HepG2 (cell line): ENCODE results near the gene COL9A3. TPM values are rescaled to one million over a fixed set of nuclear protein-coding genes. Genes with fewer than 3 reads are reported as not detected.

Experiments used
- CREM ChIP-seq, 2 experiments: sonication (generic) in 1 of 2; formaldehyde crosslinking in 1 of 2; IDR thresholded peaks; 2 replicates each; pipeline versions ENCODE4 v1.4.0 to v1.6.1; 2016 to 2020; ENCODE audit warnings: antibody characterized with exemption in 1 of 2, mild to moderate bottlenecking in 1 of 2, missing genetic modification reagents in 1 of 2
- DBP ChIP-seq: sonication (generic); formaldehyde crosslinking; IDR thresholded peaks from 2 replicates; pipeline ENCODE4 v1.4.0; 2020; ENCODE audit warnings: missing genetic modification reagents; ENCODE audit errors: not compliant biosample characterization
- FIP1L1 ChIP-seq: fragments of 200-400 bp; formaldehyde crosslinking; IDR thresholded peaks from 2 replicates; pipeline ENCODE4 v1.6.1; 2018; ENCODE audit warnings: low read depth, mild to moderate bottlenecking, low read length, moderate library complexity, borderline replicate concordance; ENCODE audit not compliant: insufficient read depth
- FOXM1 ChIP-seq: sonication (generic); formaldehyde crosslinking; IDR thresholded peaks from 2 replicates; pipeline ENCODE4 v1.5.0; 2020; ENCODE audit warnings: missing genetic modification reagents
- HMG20A ChIP-seq: IDR thresholded peaks from 2 replicates; pipeline ENCODE4 v1.6.1; 2016; ENCODE audit warnings: borderline replicate concordance
- JUNB ChIP-seq: sonication (generic); formaldehyde crosslinking; IDR thresholded peaks from 2 replicates; pipeline ENCODE4 v1.8.0; 2022; ENCODE audit warnings: missing genetic modification reagents, mild to moderate bottlenecking, borderline replicate concordance
- KDM5B ChIP-seq: sonication (generic); formaldehyde crosslinking; IDR thresholded peaks from 2 replicates; pipeline ENCODE4 v1.4.0; 2020; ENCODE audit warnings: missing genetic modification reagents, mild to moderate bottlenecking, borderline replicate concordance
- MXI1 ChIP-seq: IDR thresholded peaks from 3 replicates; pipeline ENCODE4 v1.6.1; 2012; ENCODE audit warnings: low read depth, low read length, inconsistent platforms, borderline replicate concordance
- NFE2L1 ChIP-seq: sonication (generic); formaldehyde crosslinking; IDR thresholded peaks from 2 replicates; pipeline ENCODE4 v1.4.0; 2020; ENCODE audit warnings: missing genetic modification reagents, mild to moderate bottlenecking, borderline replicate concordance
- PPARG ChIP-seq: conservative IDR thresholded peaks from 2 replicates; pipeline ENCODE4 v1.6.1; 2016; ENCODE audit warnings: missing biosample characterization, missing genetic modification reagents
- SUZ12 ChIP-seq: fragments of 150-350 bp; IDR thresholded peaks from 2 replicates; pipeline ENCODE4 v1.6.1; 2014; ENCODE audit warnings: low read depth, low read length
- UBTF ChIP-seq: sonication (generic); formaldehyde crosslinking; IDR thresholded peaks from 2 replicates; pipeline ENCODE4 v1.4.0; 2020; ENCODE audit warnings: mild to moderate bottlenecking, missing genetic modification reagents
- ZNF282 ChIP-seq: fragments of 450-650 bp; IDR thresholded peaks from 2 replicates; pipeline ENCODE4 v1.6.1; 2018; ENCODE audit not compliant: partially characterized antibody
- ZNF30 ChIP-seq: sonication (generic); formaldehyde crosslinking; IDR thresholded peaks from 2 replicates; pipeline ENCODE4 v1.5.0; 2020; ENCODE audit warnings: mild to moderate bottlenecking, missing genetic modification reagents
- ZNF496 ChIP-seq: sonication (generic); formaldehyde crosslinking; IDR thresholded peaks from 2 replicates; pipeline ENCODE4 v1.8.1; 2023; ENCODE audit warnings: mild to moderate bottlenecking, moderate library complexity, missing genetic modification reagents; ENCODE audit not compliant: insufficient replicate concordance
- ZNF510 ChIP-seq: sonication (generic); formaldehyde crosslinking; IDR thresholded peaks from 2 replicates; pipeline ENCODE4 v1.4.0; 2020; ENCODE audit warnings: low read depth, mild to moderate bottlenecking, missing genetic modification reagents
- ZNF660 ChIP-seq: sonication (generic); formaldehyde crosslinking; IDR thresholded peaks from 2 replicates; pipeline ENCODE4 v1.5.1; 2020; ENCODE audit warnings: mild to moderate bottlenecking, low read depth, missing genetic modification reagents, borderline replicate concordance
- ZNF781 ChIP-seq: sonication (generic); formaldehyde crosslinking; IDR thresholded peaks from 2 replicates; pipeline ENCODE4 v1.5.1; 2020; ENCODE audit warnings: borderline replicate concordance, mild to moderate bottlenecking, missing genetic modification reagents; ENCODE audit errors: not compliant biosample characterization
- polyA plus RNA-seq, 8 experiments: library from polyadenylated mRNA; depleted of rRNA in 3 of 8; stranded (reverse) in 7 of 8; unstranded in 1 of 8; fragments of >200 nt; fragmentation: Illumina TruSeq in 4 of 8; extraction: Trizol in 4 of 8; gene quantifications; 2 replicates each; pipeline versions ENCODE4 v1.2.1 to v1.2.3, GENCODE V29; 2011 to 2016; ENCODE audit warnings: low read depth in 4 of 8, missing spikeins in 1 of 8, mixed read lengths in 1 of 8; ENCODE audit not compliant: insufficient read depth in 1 of 8
- total RNA-seq, 5 experiments: library from RNA; depleted of rRNA; stranded (reverse); fragments of >200 nt; fragmentation: Illumina TruSeq; extraction: Trizol; gene quantifications; 2 replicates each; pipeline ENCODE4 v1.2.3, GENCODE V29; 2016; ENCODE audit warnings: low read depth in 1 of 5
- TF ChIP-seq, protein P1 (sequence below): sonication (generic); formaldehyde crosslinking; IDR thresholded peaks from 2 replicates; pipeline ENCODE4 v1.5.1; 2020; ENCODE audit warnings: mild to moderate bottlenecking, missing genetic modification reagents, moderate library complexity

Gene COL9A3
- total and polyA plus RNA-seq, 2 of the 13 experiments (the other 11 are each of a cell fraction or from before 2014, with no cell fraction given), result 155 to 204 TPM

- TF ChIP-seq, protein P1, sequence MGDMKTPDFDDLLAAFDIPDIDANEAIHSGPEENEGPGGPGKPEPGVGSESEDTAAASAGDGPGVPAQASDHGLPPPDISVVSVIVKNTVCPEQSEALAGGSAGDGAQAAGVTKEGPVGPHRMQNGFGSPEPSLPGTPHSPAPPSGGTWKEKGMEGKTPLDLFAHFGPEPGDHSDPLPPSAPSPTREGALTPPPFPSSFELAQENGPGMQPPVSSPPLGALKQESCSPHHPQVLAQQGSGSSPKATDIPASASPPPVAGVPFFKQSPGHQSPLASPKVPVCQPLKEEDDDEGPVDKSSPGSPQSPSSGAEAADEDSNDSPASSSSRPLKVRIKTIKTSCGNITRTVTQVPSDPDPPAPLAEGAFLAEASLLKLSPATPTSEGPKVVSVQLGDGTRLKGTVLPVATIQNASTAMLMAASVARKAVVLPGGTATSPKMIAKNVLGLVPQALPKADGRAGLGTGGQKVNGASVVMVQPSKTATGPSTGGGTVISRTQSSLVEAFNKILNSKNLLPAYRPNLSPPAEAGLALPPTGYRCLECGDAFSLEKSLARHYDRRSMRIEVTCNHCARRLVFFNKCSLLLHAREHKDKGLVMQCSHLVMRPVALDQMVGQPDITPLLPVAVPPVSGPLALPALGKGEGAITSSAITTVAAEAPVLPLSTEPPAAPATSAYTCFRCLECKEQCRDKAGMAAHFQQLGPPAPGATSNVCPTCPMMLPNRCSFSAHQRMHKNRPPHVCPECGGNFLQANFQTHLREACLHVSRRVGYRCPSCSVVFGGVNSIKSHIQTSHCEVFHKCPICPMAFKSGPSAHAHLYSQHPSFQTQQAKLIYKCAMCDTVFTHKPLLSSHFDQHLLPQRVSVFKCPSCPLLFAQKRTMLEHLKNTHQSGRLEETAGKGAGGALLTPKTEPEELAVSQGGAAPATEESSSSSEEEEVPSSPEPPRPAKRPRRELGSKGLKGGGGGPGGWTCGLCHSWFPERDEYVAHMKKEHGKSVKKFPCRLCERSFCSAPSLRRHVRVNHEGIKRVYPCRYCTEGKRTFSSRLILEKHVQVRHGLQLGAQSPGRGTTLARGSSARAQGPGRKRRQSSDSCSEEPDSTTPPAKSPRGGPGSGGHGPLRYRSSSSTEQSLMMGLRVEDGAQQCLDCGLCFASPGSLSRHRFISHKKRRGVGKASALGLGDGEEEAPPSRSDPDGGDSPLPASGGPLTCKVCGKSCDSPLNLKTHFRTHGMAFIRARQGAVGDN (CRISPR knock-in tag), result peak; percentile 66
- TF ChIP-seq ZNF510 (CRISPR knock-in tag) (no peak), KDM5B (peak; percentile 42; the same call in 1 of the 2 replicates), FOXM1 (CRISPR knock-in tag) (no peak), FIP1L1 (no peak), UBTF (CRISPR knock-in tag) (peak; percentile 23; the same call in 1 of the 2 replicates), PPARG (no peak), DBP (CRISPR knock-in tag) (no peak), ZNF282 (no peak), CREM (IDR thresholded peaks at IDR 0.05) (0 out of 2 replicates have a peak, but pooled peaks have one; percentile 19), CREM (CRISPR knock-in tag; IDR thresholded peaks at IDR 0.05) (no peak), SUZ12 (no peak), ZNF781 (CRISPR knock-in tag) (peak; percentile 58), NFE2L1 (CRISPR knock-in tag) (no peak), ZNF496 (no peak), ZNF30 (CRISPR knock-in tag) (no peak), HMG20A (CRISPR knock-in tag) (no peak), ZNF660 (CRISPR knock-in tag) (0 out of 2 replicates have a peak, but pooled peaks have one; percentile 20), MXI1 (no peak), JUNB (CRISPR knock-in tag) (no peak)
Measured at GRCh38 chr20:62824476-62825332, 7.9 kb downstream of the COL9A3 start (continued).
